Activated CD4-positive, alpha-beta T cell treated with anti-CD3 and anti-CD28 coated beads, Interleukin-2, Interleukin-4, amounts not matched to agents 100 ng/mL and 50 ng/mL, durations not matched to agents 16 hours and 8 hours (primary cell): ENCODE measurements around the gene ATF1.
"Not testable (repeated sequence)": the region's sequence is repeated elsewhere in the genome, so short reads cannot be mapped to it uniquely, and the experiment has no call there.

Experiments used
- DNase-seq: peaks from one replicate; pipeline ENCODE4 v3.0.0-alpha.2; 2020; ENCODE audit warnings: low spot score

ATF1 gene

DNA sequence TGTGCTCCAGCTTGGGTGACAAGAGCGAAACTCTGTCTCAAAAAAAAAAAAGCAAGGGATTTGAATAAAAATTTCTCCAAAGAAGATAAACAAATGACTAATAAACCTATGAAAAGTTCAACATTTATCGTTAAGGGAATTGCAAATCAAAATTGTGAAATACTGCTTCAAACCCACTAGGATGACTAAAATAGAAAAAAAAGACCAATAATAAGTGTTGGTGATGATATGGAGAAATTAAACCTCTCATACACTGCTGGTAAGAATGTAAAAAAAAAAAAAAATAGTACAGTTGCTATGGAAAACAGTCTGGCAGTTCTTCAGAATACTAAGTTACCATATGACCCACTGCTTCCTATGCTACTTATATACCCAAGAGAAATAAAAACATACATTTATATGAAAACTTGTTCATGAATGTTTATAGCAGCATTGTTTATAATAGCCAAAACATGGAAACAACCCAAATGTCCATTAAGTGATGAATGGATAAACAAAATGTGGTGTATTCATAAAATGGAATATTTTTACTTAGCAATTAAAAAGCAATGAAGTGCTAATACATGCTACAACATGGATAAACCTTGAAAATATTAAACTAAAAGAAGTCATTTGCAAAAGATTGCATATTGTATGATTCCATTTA, 39.5 kb downstream of the ATF1 start:
- DNase-seq, result no peak

DNA sequence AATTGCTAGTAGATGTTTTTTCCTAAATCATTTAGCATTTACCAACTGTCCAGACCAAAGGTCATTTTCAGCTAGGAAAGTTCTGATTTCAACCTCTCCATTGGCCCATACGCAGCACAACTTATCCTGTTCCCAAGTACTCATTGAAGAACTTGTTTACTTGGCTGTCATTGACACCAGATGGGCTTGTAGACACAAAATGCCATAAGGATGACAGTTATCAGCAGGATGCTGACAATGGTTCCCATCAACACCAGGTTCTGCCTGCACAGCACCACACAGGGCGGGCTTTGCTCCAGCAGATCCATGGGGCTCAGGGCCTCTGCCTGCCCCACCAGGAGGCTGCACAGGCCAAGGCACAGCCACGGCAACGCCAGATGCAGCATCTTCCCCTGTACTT, 42.3 kb downstream of the ATF1 start:
- DNase-seq, result no peak

DNA sequence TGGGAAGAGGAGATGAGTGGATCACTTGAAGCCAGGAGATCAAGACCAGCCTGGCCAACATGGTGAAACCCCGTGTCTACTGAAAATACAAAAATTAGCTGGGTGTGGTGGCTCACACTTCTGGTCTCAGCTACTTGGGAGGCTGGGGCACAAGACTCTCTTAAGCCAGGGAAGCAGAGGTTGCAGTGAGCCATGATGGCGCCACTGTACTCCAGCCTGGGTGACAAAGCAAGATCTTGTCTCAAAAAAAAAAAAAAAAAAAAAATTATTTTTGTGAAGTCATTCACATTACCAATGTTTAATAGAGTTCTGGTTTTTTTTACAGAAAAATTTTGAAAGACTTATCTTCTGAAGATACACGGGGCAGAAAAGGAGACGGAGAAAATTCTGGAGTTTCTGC, 45.2 kb downstream of the ATF1 start:
- not testable (repeated sequence) for DNase-seq

DNA sequence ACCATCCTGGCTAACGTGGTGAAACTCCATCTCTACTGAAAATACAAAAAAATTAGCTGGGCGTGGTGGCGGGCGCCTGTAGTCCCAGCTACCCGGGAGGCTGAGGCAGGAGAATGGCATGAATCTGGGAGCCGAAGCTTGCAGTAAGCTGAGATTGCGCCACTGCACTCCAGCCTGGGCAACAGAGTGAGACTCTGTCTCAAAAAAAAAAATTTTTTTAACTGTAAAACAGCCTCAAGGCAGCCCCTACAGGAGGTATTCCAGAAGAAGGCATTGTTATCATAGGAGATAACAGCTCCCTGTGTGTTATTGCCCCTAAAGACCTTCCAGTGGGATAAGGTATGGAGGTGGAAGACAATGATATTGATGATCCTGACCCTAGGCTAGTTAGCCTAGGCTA, 51.0 kb downstream of the ATF1 start:
- DNase-seq, result not testable (repeated sequence)

DNA sequence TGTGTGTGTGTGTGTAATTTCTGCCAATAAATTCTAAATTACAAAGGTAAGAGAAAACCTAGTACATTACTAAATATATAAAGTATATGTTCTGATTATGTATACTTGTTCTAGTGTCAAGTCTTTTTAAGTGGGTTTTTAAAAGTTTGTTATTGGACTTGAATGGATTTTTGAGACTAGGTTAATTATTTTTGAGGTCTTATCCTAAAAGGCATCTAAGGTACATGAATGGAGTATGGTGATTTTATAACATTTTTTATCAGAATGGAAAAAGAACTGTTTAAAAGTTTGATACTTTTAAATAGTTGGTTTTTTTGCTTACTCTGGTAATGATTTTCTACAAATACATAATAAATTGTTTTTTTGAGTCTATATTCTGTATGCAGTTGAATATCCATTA, 56.3 kb downstream of the ATF1 start:
- DNase-seq, result no peak

DNA sequence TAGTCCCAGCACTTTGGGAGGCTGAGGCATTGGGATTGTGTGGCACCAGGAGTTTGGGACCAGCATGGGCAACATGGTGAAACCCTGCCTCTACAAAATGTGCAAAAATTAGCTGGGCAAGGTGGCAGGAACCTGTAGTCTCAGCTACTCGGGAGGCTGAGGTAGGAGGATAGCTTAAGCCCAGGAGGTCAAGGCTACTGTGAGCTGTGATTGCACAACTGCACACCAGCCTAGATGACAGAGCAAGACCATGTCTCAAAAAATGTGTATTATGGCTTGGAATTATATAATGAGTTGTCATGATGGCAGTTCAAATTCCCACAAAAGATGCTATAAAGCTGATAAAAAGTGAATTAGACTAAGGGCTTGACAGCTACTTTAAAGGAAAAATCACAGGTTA, 58.2 kb downstream of the ATF1 start:
- DNase-seq, result no peak

DNA sequence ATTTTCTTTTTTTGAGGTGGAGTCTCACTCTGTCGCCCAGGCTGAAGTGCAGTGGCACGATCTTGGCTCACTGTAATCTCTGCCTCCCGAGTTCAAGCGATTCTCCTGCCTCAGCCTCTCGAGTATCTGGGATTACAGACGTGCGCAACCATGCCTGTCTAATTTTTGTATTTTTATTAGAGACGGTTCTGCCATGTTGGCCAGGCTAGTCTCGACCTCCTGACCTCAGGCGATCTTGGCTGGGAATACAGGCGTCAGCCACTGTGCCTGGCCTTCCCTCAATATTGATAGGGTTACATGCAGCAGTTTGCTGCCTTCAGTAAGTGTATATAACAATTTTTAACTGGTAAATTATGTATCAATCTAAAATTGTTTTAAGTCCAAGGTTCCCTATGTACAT, 59.8 kb downstream of the ATF1 start:
- DNase-seq, result not testable (repeated sequence)

DNA sequence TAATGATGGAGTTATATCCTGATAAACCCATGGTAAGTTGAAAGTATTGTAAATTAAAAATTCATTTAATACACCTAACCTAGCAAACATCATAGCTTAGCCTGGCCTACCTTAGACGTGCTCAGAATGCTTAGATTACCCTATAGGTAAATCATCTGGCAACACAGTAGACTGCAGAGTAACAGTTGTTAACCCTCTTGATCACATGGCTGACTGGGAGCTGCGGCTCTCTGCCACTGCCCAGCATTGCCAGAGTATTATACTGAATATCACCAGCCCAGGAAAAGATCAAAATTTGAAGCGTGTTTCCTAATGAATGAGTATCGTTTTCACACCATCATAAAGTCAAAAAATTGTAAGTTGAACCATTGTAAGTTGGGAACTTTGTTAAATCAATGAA, 61.0 kb downstream of the ATF1 start:
- DNase-seq, result no peak

DNA sequence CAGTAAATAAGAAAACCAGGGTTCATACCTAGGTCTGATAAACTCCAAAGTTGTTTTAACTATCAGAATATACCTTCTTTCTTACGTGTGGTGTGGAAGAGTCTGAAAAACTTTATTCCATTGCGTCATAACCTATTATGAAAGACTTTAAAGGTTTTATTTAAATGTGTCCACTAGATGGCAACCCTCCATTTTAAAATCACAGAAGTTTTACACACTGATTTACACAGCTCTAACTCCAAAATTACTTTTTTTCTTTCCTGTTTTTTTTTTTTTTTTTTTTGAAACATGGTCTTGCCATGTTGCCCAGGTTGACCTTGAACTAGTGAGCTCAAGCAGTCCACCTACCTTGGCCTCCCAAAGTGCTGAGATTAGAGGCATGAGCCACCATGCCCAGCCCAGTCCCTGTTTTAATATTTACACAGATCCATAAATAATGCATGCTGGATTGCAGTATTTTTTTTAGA, 61.5 kb downstream of the ATF1 start:
- DNase-seq, result peak; percentile 48

DNA sequence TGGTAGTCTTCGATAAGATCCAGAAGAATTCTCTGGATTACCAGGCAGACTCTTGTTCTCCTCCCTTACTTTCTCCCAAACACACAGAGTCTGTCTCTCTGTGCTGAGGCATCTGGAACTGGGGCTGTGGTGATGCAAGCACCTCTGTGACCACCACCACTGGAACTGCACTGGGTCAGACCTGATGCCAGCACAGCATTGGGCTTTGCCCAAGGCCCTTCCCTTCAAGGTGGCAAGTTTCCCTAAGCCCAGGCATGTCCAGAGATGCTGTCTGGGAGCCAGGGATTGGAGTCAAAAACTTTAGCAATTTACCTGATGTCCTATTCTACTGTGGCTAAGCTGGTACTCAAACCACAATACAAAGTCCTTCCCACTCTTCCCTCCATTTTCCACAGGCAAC, 64.2 kb downstream of the ATF1 start:
- no peak for DNase-seq

DNA sequence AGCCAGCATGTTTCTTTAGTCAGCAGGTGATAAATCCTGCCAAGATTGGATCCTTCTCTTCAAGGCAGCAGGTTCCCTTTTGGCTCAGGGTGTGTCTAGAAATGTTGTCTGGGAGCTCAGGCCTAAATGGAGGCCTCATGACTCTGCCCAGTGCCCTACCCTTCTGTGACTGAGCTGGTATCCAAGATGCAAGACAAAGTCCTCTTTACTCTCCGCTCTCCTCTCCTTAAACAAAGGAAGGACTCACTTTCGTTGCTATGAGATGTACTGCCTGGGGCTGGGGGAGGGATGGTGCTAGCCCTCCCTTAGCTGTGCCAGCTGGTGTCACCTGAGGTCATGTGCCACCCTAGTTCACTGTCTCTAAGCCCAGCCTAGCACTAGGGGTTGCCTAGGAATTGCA, 65.0 kb downstream of the ATF1 start:
- DNase-seq, result no peak

DNA sequence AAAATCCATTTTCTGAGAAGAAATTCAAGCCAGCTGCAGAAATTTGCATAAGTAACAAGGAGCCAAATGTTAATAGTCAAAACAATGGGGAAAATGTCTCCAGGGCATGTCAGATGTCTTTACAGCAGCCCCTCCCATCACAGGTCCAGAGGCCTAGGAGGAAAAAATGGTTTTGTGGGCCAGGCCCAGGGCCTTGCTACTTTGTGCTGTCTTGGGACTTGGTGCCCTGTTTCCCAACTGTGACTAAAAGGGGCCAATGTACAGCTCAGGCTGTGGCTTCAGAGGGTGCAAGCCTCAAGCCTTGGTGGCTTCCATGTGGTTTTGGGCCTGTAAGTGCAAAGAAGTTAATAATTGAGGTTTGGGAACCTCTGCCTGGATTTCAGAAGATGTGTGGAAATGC, 69.9 kb downstream of the ATF1 start:
- DNase-seq, result not testable (repeated sequence)

DNA sequence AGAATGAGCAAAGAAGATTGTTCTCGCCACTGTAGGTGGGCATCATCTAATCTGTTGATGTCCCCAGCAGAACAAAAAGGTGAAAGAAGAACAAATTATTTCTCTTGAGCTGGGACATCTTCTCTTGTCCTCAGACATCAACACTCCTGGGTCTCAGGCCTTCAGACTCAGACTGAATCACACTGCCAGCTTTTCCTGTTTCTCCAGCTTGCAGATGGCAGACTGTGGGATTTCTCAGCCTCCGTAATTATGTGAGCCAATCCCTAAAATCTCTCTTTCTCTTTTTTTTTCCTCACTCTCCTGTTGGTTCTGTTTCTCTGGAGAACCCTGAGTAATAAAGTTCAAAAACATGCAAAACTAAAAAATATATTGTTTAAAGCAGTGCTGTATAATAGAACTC, 75.1 kb downstream of the ATF1 start:
- DNase-seq, result no peak

DNA sequence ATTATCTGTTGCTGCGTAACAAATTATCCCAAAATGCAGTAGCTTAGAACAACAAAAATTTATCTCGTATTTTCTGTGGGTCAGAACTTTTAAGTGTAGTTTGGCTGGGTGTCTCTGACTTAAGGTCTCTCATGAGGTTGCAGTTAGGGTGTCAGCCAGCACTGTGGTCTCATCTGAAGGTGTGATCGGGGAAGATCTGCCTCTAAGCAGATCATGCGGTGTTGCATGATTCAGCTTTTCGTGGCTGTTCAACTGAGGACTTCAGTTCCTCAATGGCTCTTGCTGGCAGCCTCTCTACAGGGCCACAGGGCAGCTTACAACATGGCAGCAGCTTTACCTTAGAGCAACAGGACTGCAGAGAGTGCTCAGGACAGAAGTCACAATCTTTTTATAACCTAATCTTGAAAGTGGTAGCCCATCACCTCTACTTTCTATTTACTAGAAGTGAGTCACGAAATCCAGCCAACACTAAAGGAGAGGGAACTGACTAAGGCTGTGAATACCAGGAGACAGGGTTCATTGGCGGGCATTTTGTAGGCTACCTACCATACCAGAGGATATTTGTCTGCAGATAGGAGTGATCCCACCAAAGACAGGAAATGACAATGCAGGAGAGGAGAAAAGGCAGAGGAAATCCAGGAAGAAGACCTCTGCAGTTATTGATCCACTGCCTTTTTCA, 77.0 kb downstream of the ATF1 start:
- DNase-seq, result no peak

DNA sequence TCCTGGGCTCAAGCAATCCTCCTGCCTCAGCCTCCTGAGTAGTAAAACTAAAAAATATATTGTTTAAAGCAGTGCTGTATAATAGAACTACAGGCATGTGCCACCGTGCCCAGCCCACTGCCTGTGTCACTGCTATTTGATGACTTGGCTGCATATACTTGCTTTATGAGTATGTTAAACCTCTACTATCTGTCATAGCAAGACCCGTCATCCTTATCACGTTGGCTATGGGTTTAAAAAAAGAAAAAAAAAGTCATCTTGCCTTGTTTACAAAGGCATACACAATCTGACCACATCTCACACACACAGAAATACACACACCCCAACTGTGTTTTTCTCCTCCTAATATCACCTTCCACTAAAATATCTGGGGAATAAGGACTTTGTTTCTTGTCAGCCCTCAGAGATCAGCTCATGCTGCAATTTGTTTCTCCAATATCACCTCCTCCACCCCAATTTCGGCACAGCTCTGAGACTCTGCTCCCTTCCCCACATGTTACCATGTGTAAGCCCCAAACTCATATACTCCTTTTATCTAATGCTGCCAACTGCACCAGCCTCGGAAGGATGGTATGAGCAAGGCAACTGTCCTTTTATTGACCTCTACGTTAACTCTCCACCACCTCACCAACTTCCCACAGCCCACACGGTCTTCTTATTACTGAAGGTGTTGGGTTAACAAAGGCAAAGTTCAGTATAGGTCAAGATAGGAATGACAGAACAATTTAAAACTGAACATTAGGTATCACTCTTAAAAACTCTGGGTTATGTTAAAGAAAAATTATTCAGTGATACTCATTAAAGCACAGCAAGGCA, 78.0 kb downstream of the ATF1 start:
- DNase-seq, result no peak

DNA sequence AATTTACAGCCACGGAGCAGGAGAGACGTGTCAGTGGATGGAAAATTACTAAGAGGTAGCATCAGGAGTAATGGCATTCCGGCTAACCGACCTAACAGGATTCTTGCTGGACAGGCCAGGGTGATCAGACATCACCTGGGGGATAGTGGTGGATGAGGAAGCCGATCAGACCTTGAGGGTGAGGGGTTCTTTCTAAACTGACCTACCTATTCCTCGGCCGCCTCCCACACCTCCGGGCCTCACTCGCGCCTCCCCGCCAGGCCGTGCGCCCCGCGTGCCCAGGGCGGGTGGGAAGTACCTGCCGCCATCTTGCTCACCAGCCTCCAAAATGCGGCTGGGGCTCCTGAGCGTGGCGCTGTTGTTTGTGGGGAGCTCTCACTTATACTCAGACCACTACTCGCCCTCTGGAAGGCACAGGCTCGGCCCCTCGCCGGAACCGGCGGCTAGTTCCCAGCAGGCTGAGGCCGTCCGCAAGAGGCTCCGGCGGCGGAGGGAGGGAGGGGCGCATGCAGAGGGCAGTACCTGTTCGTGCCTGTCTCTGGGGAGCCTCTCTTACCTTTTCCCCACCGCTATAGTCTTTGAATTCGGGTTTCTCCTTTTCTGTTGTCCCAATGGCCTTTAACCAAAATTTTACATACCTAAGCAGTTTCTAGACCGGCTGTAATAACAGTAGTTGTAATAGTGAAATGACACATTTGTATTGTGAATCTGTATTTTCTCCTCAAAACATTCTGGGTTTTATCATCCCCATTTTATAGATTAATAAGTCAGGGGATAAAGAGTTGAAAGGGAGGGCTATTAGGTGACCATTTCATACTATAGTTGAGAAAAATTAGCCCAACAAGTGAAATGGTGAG, 79.0 kb downstream of the ATF1 start, which contains the start of gene TMPRSS12:
Gene TMPRSS12, plus strand, starts transcription at position 290 of the 857 bp plus-strand sequence. Its CDS starts 39 bp downstream, at position 329.
- DNase-seq, result no peak

DNA sequence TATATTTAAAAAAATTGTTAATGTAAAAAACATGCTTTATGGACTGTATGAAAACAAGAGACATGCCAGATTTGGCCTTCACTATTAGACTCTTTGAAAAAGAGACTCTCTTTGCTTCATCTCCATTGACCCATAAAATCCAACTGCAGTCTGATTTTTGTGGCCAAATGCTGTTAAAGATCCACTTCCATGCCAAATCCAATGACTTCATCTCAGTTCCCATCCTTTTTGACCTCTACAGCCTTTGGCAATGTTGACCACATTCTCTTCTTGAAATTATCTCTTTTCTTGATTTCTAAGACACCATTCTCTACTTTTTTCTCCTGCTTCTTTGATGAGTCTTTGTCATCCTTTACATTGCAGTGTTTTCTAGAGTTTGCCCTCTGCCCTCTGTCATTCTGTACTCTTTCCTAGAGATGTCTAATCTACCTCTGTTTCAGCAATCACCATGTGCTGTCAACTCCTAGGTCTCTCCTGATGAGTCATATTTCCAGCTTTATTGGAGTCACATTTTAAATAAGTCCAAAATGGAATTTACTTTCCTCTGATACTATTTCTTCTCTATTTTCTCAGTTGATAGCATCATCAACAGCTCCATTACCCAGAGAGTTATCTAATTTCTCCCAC, 81.2 kb downstream of the ATF1 start:
- DNase-seq, result no peak

DNA sequence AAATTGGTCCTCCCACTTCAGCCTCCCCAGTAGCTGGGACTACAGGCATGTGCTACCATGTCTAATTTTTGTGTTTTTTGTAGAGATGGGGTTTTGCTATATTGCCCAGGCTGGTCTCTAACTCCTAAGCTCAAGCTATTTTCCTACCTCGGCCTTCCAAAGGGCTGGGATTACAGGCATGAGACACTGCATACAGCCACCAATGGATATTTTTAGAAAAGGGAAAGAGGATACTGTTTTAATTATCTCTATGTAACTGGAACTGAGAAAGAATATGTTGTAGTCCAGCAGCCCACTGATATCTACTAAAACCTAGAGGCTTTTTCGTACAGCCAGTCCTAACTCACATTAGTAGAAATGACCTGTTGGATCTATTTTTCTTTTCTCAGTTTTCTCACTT, 85.1 kb downstream of the ATF1 start:
- DNase-seq, result no peak

DNA sequence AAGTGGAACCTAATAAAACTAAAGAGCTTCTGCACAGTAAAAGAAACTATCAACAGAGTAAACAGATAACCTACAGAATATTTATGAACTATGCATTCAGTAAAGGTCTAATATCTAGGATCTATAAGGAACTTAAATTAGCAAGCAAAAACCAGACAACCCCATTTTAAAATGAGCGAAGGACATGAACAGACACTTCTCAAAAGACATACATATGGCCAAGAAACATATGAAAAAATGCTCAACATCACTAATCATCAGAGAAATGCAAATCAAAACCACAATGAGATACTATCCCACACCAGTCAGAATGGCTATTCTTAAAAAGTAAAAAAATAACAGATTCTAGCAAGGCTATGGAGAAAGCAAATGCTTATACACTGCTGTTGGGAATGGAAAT, 91.3 kb downstream of the ATF1 start:
- not testable (repeated sequence) for DNase-seq

DNA sequence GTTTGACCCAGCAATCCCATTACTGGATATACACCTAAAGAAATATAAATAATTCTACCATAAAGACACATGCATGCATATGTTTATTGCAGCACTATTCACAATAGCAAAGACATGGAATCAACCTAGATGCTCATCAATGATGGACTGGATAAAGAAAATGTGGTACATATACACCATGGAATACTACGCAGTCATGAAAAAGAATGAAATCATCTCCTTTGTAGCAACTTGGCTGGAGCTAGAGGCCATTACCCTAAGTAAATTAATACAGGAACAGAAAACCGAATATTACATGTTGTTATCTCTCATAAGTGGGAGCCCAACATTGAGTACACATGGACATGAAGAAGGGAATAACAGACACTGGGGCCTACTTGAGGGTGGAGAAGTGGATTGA, 91.8 kb downstream of the ATF1 start:
- not testable (repeated sequence) for DNase-seq

DNA sequence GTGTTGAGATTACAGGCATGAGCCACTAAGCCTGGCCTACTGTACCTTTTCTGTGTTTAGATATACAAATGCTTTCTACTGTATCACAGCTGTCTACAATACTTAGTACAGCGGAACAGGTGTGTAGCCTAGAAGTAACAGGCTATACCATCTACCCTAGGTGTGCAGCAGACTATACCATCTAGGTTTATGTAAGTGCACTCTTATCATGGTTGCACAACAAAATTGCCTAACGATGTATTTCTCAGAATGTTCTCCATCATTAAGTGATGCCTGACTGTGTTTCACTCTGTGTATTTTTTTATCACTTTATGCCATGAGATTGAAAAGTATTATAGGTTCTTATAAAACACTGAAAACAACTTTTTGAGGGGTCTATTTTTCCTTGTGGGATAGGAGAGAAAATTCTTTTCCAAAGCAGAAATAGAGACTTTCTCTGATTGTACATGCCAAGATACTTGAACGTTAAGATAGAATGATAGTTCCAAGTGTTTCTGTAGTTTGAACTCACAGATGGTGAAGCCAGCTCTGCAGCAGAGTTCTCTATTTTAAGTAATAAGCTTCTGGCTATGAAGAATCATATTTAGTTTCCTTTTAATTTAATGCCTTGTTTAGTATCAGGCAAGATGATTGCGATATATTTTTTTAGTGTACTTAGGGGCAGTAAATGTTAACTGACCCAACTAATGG, 95.9 kb downstream of the ATF1 start:
- DNase-seq, result no peak
